HG03139 (cell line): ENCODE data around the gene GARNL3.

ENCODE experiments used
- ATAC-seq: cut with Tn5 transposase; IDR thresholded peaks from one replicate; pipeline ENCODE4 v1.9.1; 2021; ENCODE audit not compliant: unreplicated experiment

The GARNL3 gene

GRCh38 chr9:127399736-127400269 is 135.2 kb downstream of the GARNL3 start:
- ATAC-seq, result no peak

GRCh38 chr9:127402401-127403090 is 138.0 kb downstream of the GARNL3 start:
- ATAC-seq, result no peak

GRCh38 chr9:127403507-127404192 is 139.1 kb downstream of the GARNL3 start:
- ATAC-seq, result no peak

GRCh38 chr9:127404631-127405030 is 140.1 kb downstream of the GARNL3 start:
- ATAC-seq, result no peak

- ATAC-seq, result no peak
These were observed 141.0 kb downstream of the GARNL3 start for GRCh38 chr9:127405344-127406125.

GRCh38 chr9:127406799-127407491 is 142.4 kb downstream of the GARNL3 start:
- no peak for ATAC-seq

GRCh38 chr9:127407492-127407843 is 142.9 kb downstream of the GARNL3 start:
- ATAC-seq, result no peak

GRCh38 chr9:127411122-127411521 is 146.5 kb downstream of the GARNL3 start:
- no peak for ATAC-seq

GRCh38 chr9:127415141-127415540 is 150.6 kb downstream of the GARNL3 start:
- ATAC-seq, result no peak

- no peak for ATAC-seq
These were observed 151.1 kb downstream of the GARNL3 start for GRCh38 chr9:127415657-127416056.

- no peak for ATAC-seq
These were observed 152.8 kb downstream of the GARNL3 start for GRCh38 chr9:127417131-127418036.

GRCh38 chr9:127418037-127418471 is 153.5 kb downstream of the GARNL3 start:
- ATAC-seq, result no peak

GRCh38 chr9:127419348-127419747 is 154.8 kb downstream of the GARNL3 start:
- no peak for ATAC-seq

- ATAC-seq, result no peak
These were observed 156.5 kb downstream of the GARNL3 start for GRCh38 chr9:127421057-127421456.

- ATAC-seq, result no peak
These were observed 157.7 kb downstream of the GARNL3 start for GRCh38 chr9:127422133-127422782.

- no peak for ATAC-seq
These were observed 158.2 kb downstream of the GARNL3 start for GRCh38 chr9:127422787-127423186.

- ATAC-seq, result no peak
These were observed 158.9 kb downstream of the GARNL3 start for GRCh38 chr9:127423476-127423933.

- peak; percentile 71 for ATAC-seq
These were observed 159.5 kb downstream of the GARNL3 start, which contains the start of gene ZNF79 for GRCh38 chr9:127423934-127424675. Gene ZNF79 (plus strand): TSS chr9:127424382. CDS start chr9:127424788, 406 bp downstream.

GRCh38 chr9:127424676-127424999 is 160.1 kb downstream of the GARNL3 start:
- peak; percentile 19 for ATAC-seq
